HCEC 1CT (cell line): ENCODE measurements around the gene USP9Y.

Source experiments
- DNase-seq: peaks from one replicate; pipeline ENCODE4 v3.0.0-alpha.2; 2017

The USP9Y gene

GRCh38 chrY:12765976-12766375, 64.9 kb downstream of the USP9Y start:
- DNase-seq: no peak

GRCh38 chrY:12784521-12784920, 83.5 kb downstream of the USP9Y start:
- DNase-seq: no peak

- DNase-seq: no peak
Measured at GRCh38 chrY:12793999-12794398, 93.0 kb downstream of the USP9Y start.

GRCh38 chrY:12808046-12808445, 107.0 kb downstream of the USP9Y start:
- DNase-seq: peak; percentile 7

GRCh38 chrY:12809034-12809433, 108.0 kb downstream of the USP9Y start:
- DNase-seq: peak; percentile 42

- peak; percentile 21 for DNase-seq
Measured at GRCh38 chrY:12823408-12823807, 122.4 kb downstream of the USP9Y start.

GRCh38 chrY:12826791-12827190, 125.8 kb downstream of the USP9Y start:
- peak; percentile 33 for DNase-seq

- no peak for DNase-seq
Measured at GRCh38 chrY:12833284-12833683, 132.3 kb downstream of the USP9Y start.

GRCh38 chrY:12837550-12837949, 136.5 kb downstream of the USP9Y start:
- DNase-seq: no peak

GRCh38 chrY:12841368-12841767, 140.3 kb downstream of the USP9Y start:
- no peak for DNase-seq

- DNase-seq: no peak
Measured at GRCh38 chrY:12846793-12847192, 145.8 kb downstream of the USP9Y start.

- peak; percentile 29 for DNase-seq
Measured at GRCh38 chrY:12855791-12856275, 154.8 kb downstream of the USP9Y start.

- no peak for DNase-seq
Measured at GRCh38 chrY:12867960-12868359, 166.9 kb downstream of the USP9Y start.

GRCh38 chrY:12896973-12897372, 195.9 kb downstream of the USP9Y start:
- no peak for DNase-seq

- no peak for DNase-seq
Measured at GRCh38 chrY:12898604-12899003, 197.6 kb downstream of the USP9Y start.

GRCh38 chrY:12904618-12905516, 203.8 kb downstream of the USP9Y start, which contains the start of gene DDX3Y:
Gene DDX3Y, plus strand, starts transcription at chrY:12904868. Its CDS starts 69 bp downstream, at chrY:12904937.
- DNase-seq: peak; percentile 89

GRCh38 chrY:12905517-12905872, 204.5 kb downstream of the USP9Y start:
- peak; percentile 62 for DNase-seq

- DNase-seq: peak; percentile 2
Measured at GRCh38 chrY:12905895-12906294, 204.9 kb downstream of the USP9Y start.
